DND-41 (cell line): ENCODE data around the gene MINK1.
"Not testable (repeated sequence)": the region's sequence is repeated elsewhere in the genome, so short reads cannot be mapped to it uniquely, and the experiment has no call there.

Experiments
- ATAC-seq: fragments of 200-7000 bp; cut with Tn5 transposase; 3 replicates; pipeline ENCODE4 v1.9.1; 2021; ENCODE audit warnings: low read depth; ENCODE audit not compliant: insufficient read depth
- DNase-seq: peaks from one replicate; pipeline ENCODE4 v3.0.0-alpha.2; 2020
- H2AFZ ChIP-seq: 2 replicates; pipeline ENCODE4 v1.6.0; 2012; ENCODE audit warnings: low read depth, low read length
- H3K27ac ChIP-seq: 2 replicates; pipeline ENCODE4 v1.5.1; 2012; ENCODE audit warnings: low read length, inconsistent platforms
- H3K27me3 ChIP-seq: fragments of 200-600 bp; sonication (generic); 2 replicates; pipeline ENCODE4 v1.6.0; 2012; ENCODE audit warnings: low read length, mild to moderate bottlenecking, inconsistent platforms; ENCODE audit not compliant: insufficient read depth, poor library complexity
- H3K36me3 ChIP-seq: 2 replicates; pipeline ENCODE4 v1.5.1; 2012; ENCODE audit warnings: low read length, inconsistent platforms; ENCODE audit not compliant: insufficient read depth
- H3K4me1 ChIP-seq: 2 replicates; pipeline ENCODE4 v1.5.1; 2012; ENCODE audit warnings: mild to moderate bottlenecking, low read length; ENCODE audit not compliant: insufficient read depth
- H3K4me2 ChIP-seq: 2 replicates; pipeline ENCODE4 v1.6.0; 2012; ENCODE audit warnings: mild to moderate bottlenecking, moderate library complexity, low read length, inconsistent platforms; ENCODE audit not compliant: insufficient read depth
- H3K4me3 ChIP-seq, 2 experiments: fragments of 200-600 bp in 1 of 2; shearing (Covaris generic) in 1 of 2; 2 replicates each; pipeline ENCODE4 v1.5.1; 2012 to 2016; ENCODE audit warnings: inconsistent platforms in 2 of 2, low read length in 2 of 2, mild to moderate bottlenecking in 2 of 2, low read depth in 1 of 2, moderate library complexity in 1 of 2
- H3K79me2 ChIP-seq: 2 replicates; pipeline ENCODE4 v1.6.0; 2012; ENCODE audit warnings: low read length, inconsistent platforms; ENCODE audit not compliant: insufficient read depth
- H3K9ac ChIP-seq: 2 replicates; pipeline ENCODE4 v1.6.0; 2012; ENCODE audit warnings: low read depth, mild to moderate bottlenecking, inconsistent platforms, low read length, moderate library complexity
- H3K9me3 ChIP-seq: 2 replicates; pipeline ENCODE4 v1.5.1; 2012; ENCODE audit warnings: low read length, moderate library complexity, mild to moderate bottlenecking, inconsistent platforms; ENCODE audit not compliant: insufficient read depth, severe bottlenecking
- H4K20me1 ChIP-seq: 2 replicates; pipeline ENCODE4 v1.6.0; 2012; ENCODE audit warnings: low read length; ENCODE audit not compliant: insufficient read depth
- EZH2 ChIP-seq: IDR thresholded peaks from 3 replicates; pipeline ENCODE4 v1.6.1; 2012; ENCODE audit warnings: borderline replicate concordance, low read depth, mild to moderate bottlenecking, moderate library complexity, low read length, inconsistent platforms; ENCODE audit not compliant: severe bottlenecking
- TF ChIP-seq, protein P1 (sequence below): IDR thresholded peaks from 2 replicates; pipeline ENCODE4 v1.5.1; 2012; ENCODE audit warnings: borderline replicate concordance, low read length, moderate library complexity, mild to moderate bottlenecking; ENCODE audit not compliant: poor library complexity, severe bottlenecking; ENCODE audit errors: extremely low read depth

MINK1 gene

DNA sequence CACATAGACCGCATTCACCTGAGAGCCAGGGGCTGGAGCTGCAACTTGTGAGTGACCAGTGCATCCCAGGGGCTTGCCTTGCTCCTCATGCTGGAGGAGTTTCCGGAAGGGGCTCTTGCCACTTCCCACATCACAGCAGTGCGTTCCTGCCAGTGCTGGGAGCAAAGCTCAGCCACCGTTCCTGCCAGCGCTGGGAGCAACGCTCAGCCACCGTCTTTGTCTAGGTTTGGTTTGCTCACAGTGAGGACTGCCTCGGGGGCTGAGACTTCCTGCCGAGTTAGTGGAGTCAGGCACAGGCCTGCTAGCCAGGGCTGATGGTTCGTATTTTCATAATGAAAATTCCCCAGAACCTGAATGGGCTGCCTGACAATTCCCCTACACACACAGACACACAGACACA, 75.2 kb downstream of the MINK1 start:
- no peaks in the 10 kb centered on the region for H3K9me3 ChIP-seq
- no peak for ATAC-seq
- H3K27ac ChIP-seq = no peak overlapping the region
- no peak for DNase-seq
- no peak for TF ChIP-seq EZH2
- H3K4me3 ChIP-seq = no peak overlapping the region
- H4K20me1 ChIP-seq = no peaks in the 10 kb centered on the region
- no peaks in the 10 kb centered on the region for H3K79me2 ChIP-seq
- H3K4me1 ChIP-seq = peaks cover 8% of the 10 kb centered on the region
- H3K36me3 ChIP-seq = no peaks in the 10 kb centered on the region
- no peaks in the 10 kb centered on the region for H3K27me3 ChIP-seq
- no peak overlapping the region for H3K4me2 ChIP-seq
- H2AFZ ChIP-seq = no peak overlapping the region
- no peak overlapping the region for H3K9ac ChIP-seq

DNA sequence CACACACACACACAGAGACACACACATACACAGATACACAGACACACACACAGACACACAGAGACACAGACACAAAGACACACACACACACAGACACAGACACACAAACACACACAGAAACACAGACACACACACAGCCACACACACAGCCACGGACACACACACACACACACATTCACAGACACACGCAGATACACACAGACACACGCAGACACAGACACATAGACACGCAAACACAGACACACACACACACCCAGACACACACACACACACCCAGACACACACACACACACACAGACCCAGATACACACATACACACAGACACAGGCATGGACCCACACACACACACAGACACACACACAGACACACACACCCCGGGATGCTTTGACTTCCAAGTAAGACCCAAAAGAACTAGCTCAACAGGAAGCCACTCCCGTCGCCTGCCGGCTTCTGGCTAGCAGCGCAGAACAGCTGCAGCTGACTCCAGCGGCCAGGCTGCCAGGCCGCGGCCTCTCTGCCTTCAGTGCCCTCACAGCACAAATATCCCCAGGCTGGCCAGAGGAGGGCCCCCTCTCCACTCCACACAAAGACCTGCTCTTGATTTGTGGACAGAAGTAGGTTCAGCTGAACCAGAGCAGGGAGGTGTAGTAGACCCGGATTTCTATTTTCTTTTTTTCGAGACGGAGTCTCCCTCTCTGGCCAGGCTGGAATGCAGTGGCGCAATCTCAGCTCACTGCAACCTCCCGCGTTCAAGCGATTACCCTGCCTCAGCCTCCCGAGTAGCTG, 75.8 kb downstream of the MINK1 start:
- Histone ChIP-seq H3K27ac (no peak overlapping the region), H3K4me3 (no peak overlapping the region), H4K20me1 (no peaks in the 10 kb centered on the region), H3K36me3 (no peaks in the 10 kb centered on the region), H3K27me3 (no peaks in the 10 kb centered on the region), H3K9me3 (no peaks in the 10 kb centered on the region), H3K9ac (no peak overlapping the region), H3K4me2 (no peak overlapping the region), H3K79me2 (no peaks in the 10 kb centered on the region), H2AFZ (no peak overlapping the region), H3K4me1 (peaks cover 2% of the 10 kb centered on the region)
- no peak for TF ChIP-seq EZH2
- TF ChIP-seq, protein P1, sequence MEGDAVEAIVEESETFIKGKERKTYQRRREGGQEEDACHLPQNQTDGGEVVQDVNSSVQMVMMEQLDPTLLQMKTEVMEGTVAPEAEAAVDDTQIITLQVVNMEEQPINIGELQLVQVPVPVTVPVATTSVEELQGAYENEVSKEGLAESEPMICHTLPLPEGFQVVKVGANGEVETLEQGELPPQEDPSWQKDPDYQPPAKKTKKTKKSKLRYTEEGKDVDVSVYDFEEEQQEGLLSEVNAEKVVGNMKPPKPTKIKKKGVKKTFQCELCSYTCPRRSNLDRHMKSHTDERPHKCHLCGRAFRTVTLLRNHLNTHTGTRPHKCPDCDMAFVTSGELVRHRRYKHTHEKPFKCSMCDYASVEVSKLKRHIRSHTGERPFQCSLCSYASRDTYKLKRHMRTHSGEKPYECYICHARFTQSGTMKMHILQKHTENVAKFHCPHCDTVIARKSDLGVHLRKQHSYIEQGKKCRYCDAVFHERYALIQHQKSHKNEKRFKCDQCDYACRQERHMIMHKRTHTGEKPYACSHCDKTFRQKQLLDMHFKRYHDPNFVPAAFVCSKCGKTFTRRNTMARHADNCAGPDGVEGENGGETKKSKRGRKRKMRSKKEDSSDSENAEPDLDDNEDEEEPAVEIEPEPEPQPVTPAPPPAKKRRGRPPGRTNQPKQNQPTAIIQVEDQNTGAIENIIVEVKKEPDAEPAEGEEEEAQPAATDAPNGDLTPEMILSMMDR = peak; percentile 57
- peak; percentile 61 for DNase-seq
- peak; percentile 85 for ATAC-seq

DNA sequence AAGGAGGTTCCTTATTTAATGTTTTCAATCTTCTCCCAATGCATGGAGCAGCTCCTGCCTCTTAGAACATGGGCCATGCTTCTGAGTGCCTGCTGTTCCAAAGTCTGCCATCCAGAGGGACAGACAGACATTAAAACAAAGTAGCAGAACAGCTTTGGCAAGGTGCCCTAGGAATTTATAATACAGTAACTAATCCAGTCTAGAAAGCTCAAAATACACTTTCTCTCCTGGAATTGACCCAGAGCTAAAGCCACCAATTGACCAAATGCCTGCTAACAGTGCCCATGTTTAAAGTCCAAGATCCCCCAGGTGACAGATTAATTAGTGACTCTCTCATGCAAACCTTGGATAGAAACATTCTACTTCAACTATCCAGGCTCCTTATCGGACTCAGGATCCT, 80.9 kb downstream of the MINK1 start:
- Histone ChIP-seq H3K27me3 (no peaks in the 10 kb centered on the region), H3K4me2 (no peak overlapping the region), H3K36me3 (no peaks in the 10 kb centered on the region), H2AFZ (no peak overlapping the region), H3K9ac (no peak overlapping the region), H4K20me1 (no peaks in the 10 kb centered on the region), H3K27ac (no peak overlapping the region), H3K4me3 (no peak overlapping the region), H3K79me2 (no peaks in the 10 kb centered on the region), H3K9me3 (no peaks in the 10 kb centered on the region), H3K4me1 (no peaks in the 10 kb centered on the region)
- no peak for TF ChIP-seq EZH2
- TF ChIP-seq, protein P1 = no peak
- no peak for ATAC-seq
- DNase-seq = no peak

DNA sequence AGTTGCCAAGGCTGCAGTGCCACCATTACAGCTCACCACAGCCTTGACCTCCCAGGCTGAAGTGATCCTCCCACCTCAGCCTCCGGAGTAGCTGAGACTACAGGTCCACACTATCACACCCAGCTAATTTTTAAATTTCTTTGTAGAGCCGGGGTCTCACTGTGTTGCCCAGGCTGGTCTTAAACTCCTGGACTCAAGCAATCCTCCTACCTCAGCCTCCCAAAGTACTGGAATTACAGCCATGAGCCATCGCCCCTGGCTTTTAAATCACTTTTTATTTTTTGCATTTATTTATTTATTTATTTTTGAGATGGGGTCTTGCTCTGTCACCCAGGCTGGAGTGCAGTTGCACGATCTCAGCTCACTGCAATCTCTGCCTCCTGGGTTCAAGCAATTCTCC, 81.4 kb downstream of the MINK1 start:
- not testable (repeated sequence) for H3K27me3 ChIP-seq, H3K79me2 ChIP-seq, H3K27ac ChIP-seq, ATAC-seq, H3K9ac ChIP-seq, H2AFZ ChIP-seq, H3K4me1 ChIP-seq, H3K36me3 ChIP-seq, H3K9me3 ChIP-seq, H4K20me1 ChIP-seq, H3K4me3 ChIP-seq, H3K4me2 ChIP-seq, DNase-seq
